Skeletal muscle tissue (tissue), 4 donors: ENCODE results near the gene TTLL5. TPM values are rescaled to one million over a fixed set of nuclear protein-coding genes. Genes with fewer than 3 reads are reported as not detected.

Experiments
- H3K27ac ChIP-seq: one replicate; pipeline ENCODE4 v1.7.0; 2013; ENCODE audit warnings: mild to moderate bottlenecking, low read depth, low read length, inconsistent platforms
- H3K27me3 ChIP-seq, 3 donors: one replicate each; pipeline ENCODE4 v1.7.0; 2013; ENCODE audit warnings: low read length in 3 of 3; ENCODE audit not compliant: control insufficient read depth in 3 of 3, insufficient read depth in 3 of 3
- H3K36me3 ChIP-seq, 3 donors: one replicate each; pipeline ENCODE4 v1.7.0; 2013; ENCODE audit warnings: low read length in 3 of 3; ENCODE audit not compliant: control insufficient read depth in 3 of 3, insufficient read depth in 3 of 3
- H3K4me1 ChIP-seq, 3 donors: one replicate each; pipeline ENCODE4 v1.7.0; 2013; ENCODE audit warnings: low read length in 3 of 3, mild to moderate bottlenecking in 3 of 3; ENCODE audit not compliant: control insufficient read depth in 3 of 3, insufficient read depth in 3 of 3
- H3K4me3 ChIP-seq, 3 donors: one replicate each; pipeline ENCODE4 v1.7.0; 2013; ENCODE audit warnings: low read length in 3 of 3
- H3K9ac ChIP-seq, 3 donors: one replicate each; pipeline ENCODE4 v1.7.0; 2013; ENCODE audit warnings: low read length in 3 of 3, mild to moderate bottlenecking in 3 of 3, moderate library complexity in 2 of 3, low read depth in 1 of 3
- H3K9me3 ChIP-seq, 3 donors: one replicate each; pipeline ENCODE4 v1.7.0; 2013; ENCODE audit warnings: low read length in 3 of 3; ENCODE audit not compliant: control insufficient read depth in 3 of 3
- total RNA-seq: library from RNA; depleted of rRNA; stranded (reverse); fragments of >200 nt; gene quantifications from one replicate; pipeline ENCODE4 v1.2.3, GENCODE V29; 2014
- donor health status: Osteomylitis.

TTLL5 gene
- total RNA-seq, 1 donor from 2014 or later, result 13.6 TPM

DNA sequence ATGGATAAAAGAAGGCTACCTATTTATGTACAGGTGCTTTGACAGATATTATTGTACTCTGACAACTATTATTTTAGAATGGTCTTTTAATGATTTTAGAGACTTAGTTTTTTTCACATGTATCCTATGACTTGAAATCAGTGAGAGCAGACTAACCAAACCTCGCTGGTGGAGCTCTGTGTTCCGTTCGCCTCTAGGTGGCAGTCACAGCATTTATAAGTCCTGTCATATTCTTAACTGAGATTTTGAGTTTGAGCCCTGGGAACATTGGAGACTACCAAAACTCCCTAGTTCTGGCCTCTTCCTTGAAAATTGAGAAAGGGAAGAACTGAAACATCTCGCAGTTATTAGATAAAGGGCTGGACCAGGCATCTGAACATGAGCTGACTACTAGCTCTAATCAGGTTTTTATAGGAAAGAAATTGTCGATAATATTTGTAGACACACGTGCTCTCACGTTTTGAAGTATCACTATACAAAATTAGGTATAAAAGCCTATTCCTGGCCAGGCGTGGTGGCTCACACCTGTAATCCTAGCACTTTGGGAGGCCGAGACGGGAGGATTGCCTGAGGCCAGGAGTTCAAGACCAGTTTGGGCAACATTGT, 48.3 kb downstream of the TTLL5 start:
- Histone ChIP-seq H3K9ac (no peak overlapping the region), H3K27me3 (no peaks in the 10 kb centered on the region), H3K4me1 (peaks cover 9 to 13% (median 10%) of the 10 kb centered on the region in 3 donors), H3K27ac (no peak overlapping the region), H3K36me3 (peaks cover 0 to 6% (median 0%) of the 10 kb centered on the region in 3 donors), H3K4me3 (no peak overlapping the region), H3K9me3 (no peaks in the 10 kb centered on the region)

- peaks cover 0 to 6% (median 0%) of the 10 kb centered on the region in 3 donors for H3K36me3 ChIP-seq
- peak overlapping the region; percentile 61 to 72 (median 69) for H3K9ac ChIP-seq
- no peaks in the 10 kb centered on the region for H3K27me3 ChIP-seq
- no peaks in the 10 kb centered on the region for H3K9me3 ChIP-seq
- H3K27ac ChIP-seq, result peak overlapping the region; percentile 85
- peak overlapping the region in 2 of 3 donors; percentile 10 to 33 for H3K4me3 ChIP-seq
- peaks cover 9 to 13% (median 10%) of the 10 kb centered on the region in 3 donors for H3K4me1 ChIP-seq
These were observed 50.2 kb downstream of the TTLL5 start for GRCh38 chr14:75711105-75711795.

DNA sequence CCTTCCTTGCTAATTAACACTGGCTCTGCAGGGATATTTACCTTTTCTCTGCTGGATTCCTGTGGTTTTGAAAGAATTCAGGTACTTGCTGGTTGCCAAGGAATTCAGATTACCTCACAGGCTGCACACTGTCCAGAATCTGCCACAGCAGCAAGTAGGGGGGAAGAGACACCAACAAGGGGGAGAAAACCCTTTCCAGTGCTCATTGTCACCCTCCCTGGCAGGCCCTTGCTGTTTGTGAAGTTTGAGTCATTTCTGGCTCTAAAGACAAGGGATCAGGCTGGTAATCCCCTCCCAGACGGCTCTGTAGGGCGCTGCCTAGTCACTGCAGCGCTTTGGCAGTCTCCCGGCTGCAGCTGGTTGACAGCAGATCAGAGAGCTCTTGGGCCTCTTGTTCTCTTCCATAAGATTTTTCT, 50.8 kb downstream of the TTLL5 start:
- H3K4me3 ChIP-seq, result peak overlapping the region in 2 of 3 donors; percentile 10 to 33
- H3K9me3 ChIP-seq, result no peaks in the 10 kb centered on the region
- no peaks in the 10 kb centered on the region for H3K27me3 ChIP-seq
- peak overlapping the region; percentile 61 to 72 (median 69) for H3K9ac ChIP-seq
- H3K4me1 ChIP-seq, result peaks cover 9 to 13% (median 10%) of the 10 kb centered on the region in 3 donors
- peaks cover 0 to 6% (median 0%) of the 10 kb centered on the region in 3 donors for H3K36me3 ChIP-seq
- peak overlapping the region; percentile 85 for H3K27ac ChIP-seq

GRCh38 chr14:75714991-75715390, 53.9 kb downstream of the TTLL5 start:
- Histone ChIP-seq H3K27me3 (no peaks in the 10 kb centered on the region), H3K27ac (no peak overlapping the region), H3K4me1 (peaks cover 15 to 19% (median 17%) of the 10 kb centered on the region in 3 donors), H3K9me3 (no peaks in the 10 kb centered on the region), H3K4me3 (no peak overlapping the region), H3K9ac (no peak overlapping the region), H3K36me3 (peaks cover 0 to 1% (median 0%) of the 10 kb centered on the region in 3 donors)

DNA sequence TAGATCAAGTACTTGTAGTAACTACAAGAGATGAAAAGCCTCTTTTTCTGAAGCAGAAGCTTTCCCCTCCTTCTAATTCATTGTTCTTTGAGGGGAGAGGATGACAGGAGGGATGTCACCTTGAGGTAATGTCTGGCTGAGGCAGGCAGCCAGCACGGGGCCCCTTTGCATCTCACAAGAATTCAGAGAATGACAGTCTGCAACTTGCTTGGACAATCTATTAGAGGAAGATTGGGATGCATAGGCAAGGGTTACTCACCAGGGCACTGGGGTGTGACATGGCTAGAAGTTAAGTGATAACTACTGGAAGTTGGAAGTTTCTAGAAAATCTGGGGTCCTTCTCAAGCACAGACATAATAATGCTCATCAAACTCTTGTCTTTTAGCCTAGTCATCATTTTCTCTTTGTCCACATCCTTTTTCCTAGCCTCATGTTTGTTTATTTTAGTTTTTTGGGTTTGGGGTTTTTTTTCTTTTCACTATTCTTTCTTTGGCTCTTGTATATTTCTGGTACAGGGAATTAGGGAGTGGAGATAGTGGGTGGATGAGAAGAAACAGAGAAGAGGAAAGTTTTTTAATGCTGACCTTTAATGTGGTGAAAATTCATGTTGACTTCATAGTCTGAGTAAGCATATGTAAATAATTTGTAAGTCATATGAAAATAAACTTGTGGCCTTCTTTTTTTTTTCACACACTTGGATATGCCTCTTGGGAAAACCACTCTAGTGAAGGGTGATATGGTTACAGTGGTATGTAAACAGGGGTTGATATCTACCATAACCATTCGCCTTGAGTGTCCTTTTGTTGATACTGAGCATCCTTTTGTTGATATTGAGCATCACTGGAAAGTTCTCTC, 55.1 kb downstream of the TTLL5 start:
- peaks cover 23 to 30% (median 25%) of the 10 kb centered on the region in 3 donors for H3K4me1 ChIP-seq
- H3K27me3 ChIP-seq, result no peaks in the 10 kb centered on the region
- peaks cover 0 to 1% (median 0%) of the 10 kb centered on the region in 3 donors for H3K36me3 ChIP-seq
- H3K27ac ChIP-seq, result no peak overlapping the region
- H3K9me3 ChIP-seq, result no peaks in the 10 kb centered on the region
- no peak overlapping the region for H3K4me3 ChIP-seq
- H3K9ac ChIP-seq, result no peak overlapping the region

GRCh38 chr14:75717729-75718128, 56.7 kb downstream of the TTLL5 start:
- Histone ChIP-seq H3K9me3 (no peaks in the 10 kb centered on the region), H3K9ac (no peak overlapping the region), H3K4me1 (peaks cover 12 to 26% (median 15%) of the 10 kb centered on the region in 3 donors), H3K27me3 (no peaks in the 10 kb centered on the region), H3K27ac (no peak overlapping the region), H3K36me3 (peaks cover 0 to 1% (median 0%) of the 10 kb centered on the region in 3 donors), H3K4me3 (no peak overlapping the region)

- Histone ChIP-seq H3K27ac (no peak overlapping the region), H3K4me1 (peaks cover 12 to 26% (median 15%) of the 10 kb centered on the region in 3 donors), H3K36me3 (peaks cover 0 to 1% (median 0%) of the 10 kb centered on the region in 3 donors), H3K9me3 (no peaks in the 10 kb centered on the region), H3K27me3 (no peaks in the 10 kb centered on the region), H3K9ac (no peak overlapping the region), H3K4me3 (no peak overlapping the region)
These were observed 57.2 kb downstream of the TTLL5 start for GRCh38 chr14:75718199-75718598.

DNA sequence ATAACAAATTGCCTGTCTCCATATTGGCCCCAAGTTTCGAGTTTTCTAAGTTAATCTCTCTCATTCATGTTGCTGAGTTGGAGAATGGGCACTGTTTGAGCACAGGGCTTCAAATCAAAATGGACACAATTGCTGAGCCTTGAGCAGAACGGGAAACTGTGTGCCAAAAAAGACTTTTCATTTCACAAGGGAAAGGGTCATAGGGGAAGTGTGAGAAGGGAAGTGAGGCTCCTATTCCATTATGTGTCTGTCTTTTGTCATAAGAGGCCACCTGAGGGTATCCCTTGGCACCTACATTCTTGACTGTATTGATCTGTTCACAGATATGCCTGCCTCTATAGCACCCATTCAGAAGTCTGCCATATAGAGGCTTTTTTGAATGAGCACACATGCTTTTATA, 59.1 kb downstream of the TTLL5 start:
- no peak overlapping the region for H3K9ac ChIP-seq
- peak overlapping the region; percentile 49 for H3K27ac ChIP-seq
- H3K36me3 ChIP-seq, result peaks cover 0 to 1% (median 0%) of the 10 kb centered on the region in 3 donors
- H3K9me3 ChIP-seq, result no peaks in the 10 kb centered on the region
- H3K27me3 ChIP-seq, result no peaks in the 10 kb centered on the region
- no peak overlapping the region for H3K4me3 ChIP-seq
- H3K4me1 ChIP-seq, result peaks cover 20 to 31% (median 22%) of the 10 kb centered on the region in 3 donors

DNA sequence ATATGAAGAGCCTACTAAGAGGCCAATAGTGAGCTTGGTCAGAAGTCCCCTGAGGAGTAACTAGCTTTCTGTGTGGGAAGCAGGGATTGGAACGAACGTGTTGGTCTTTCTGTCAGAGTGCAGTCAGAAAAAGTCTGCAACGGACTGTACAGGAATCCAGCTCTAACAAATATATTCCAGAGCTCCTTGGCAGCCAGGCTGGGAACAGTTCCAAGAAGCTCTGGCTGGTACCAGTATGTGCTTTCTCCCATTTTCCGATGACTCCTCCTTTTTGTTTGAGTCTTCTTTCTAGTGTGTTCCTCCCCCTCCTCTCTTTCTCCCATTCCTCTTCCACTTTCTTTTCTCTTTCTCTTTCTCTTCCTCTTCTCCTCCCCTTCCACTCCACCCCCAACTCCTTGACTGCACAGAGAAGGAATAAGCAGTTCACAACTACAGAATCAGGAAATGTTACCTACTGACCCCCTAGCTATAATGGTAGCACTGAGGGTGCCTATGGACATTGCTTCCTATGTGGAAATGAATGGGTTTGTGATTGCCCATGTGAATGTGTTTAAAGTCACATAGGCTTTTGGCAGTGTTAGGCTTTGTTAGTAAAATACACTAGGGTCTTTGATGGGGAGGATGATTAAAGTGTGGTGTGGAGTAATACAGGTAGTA, 59.9 kb downstream of the TTLL5 start:
- H3K4me1 ChIP-seq, result peaks cover 27 to 40% (median 30%) of the 10 kb centered on the region in 3 donors
- no peaks in the 10 kb centered on the region for H3K9me3 ChIP-seq
- peak overlapping the region; percentile 49 for H3K27ac ChIP-seq
- H3K27me3 ChIP-seq, result no peaks in the 10 kb centered on the region
- no peak overlapping the region for H3K9ac ChIP-seq
- H3K36me3 ChIP-seq, result peaks cover 0 to 1% (median 0%) of the 10 kb centered on the region in 3 donors
- H3K4me3 ChIP-seq, result peak overlapping the region in 2 of 3 donors; percentile 24 to 30
